ENCODE data around the gene EPDR1.

Gene EPDR1

DNA sequence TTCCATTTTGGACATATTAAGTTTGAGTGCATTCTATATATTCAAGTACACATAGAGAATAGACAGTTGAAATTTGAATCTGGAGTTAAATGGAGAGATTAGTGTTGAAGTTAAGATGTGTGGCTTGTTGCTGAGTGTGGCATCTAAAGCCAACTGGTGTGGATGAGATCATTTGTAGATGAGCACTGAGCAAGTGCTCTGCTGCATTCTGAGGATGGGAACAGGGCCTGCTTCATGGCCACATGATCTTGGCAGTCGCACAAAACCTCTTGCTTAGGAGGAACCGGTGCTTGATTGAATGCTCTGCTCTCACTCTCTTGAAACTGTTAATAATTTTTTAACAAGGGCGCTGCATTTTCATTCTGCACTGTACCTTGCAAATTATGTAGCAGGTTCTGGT lies 62.0 kb downstream of the EPDR1 start:
- DNase-seq = no peak

GRCh38 chr7:37984750-37985390 lies 64.4 kb downstream of the EPDR1 start:
- no peak for DNase-seq

- DNase-seq = no peak
Measured at GRCh38 chr7:37986908-37987330, 66.5 kb downstream of the EPDR1 start.

- no peak for DNase-seq
Measured at GRCh38 chr7:37987732-37988131, 67.3 kb downstream of the EPDR1 start.

GRCh38 chr7:37988721-37989650 lies 68.5 kb downstream of the EPDR1 start:
- DNase-seq = no peak

DNA sequence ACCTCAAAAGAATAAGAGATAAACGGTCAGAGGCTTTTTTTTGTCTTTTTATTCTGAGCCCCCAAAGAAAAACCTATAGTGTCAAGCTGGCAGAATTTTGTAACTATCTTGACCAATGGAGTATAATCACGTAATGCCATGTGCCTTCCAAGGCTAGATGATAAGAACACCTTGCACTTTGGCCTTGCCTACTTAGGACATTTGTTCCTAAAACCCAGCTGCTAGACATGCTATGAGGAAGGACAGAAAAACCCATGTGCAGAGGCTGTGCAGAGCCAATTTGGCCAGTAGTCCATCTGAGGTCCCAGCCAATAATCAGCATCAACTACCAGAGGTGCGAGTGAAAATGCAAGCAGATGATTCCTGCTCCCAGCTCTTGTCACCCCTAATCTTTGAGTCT lies 69.9 kb downstream of the EPDR1 start:
- DNase-seq = no peak

GRCh38 chr7:37993060-37993501 lies 72.6 kb downstream of the EPDR1 start:
- DNase-seq = no peak

DNA sequence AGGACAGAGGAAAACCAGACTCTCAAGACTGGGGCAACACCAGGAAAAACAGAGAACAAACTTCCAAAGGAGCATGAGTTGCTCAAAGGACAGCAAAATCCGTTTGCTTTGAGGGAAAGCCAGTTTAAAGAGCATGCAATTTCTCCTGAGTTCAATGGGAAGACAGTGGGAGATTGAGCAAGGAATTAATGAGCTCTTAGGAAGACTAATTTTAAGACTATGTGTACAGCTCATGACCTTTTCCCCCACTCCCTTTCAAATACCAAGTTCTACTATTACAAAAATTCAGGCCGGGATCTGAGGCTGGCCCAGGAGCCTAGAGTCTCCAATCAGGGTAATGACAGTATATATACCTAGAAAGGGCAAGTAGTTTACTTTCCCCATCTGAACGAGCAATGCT lies 79.2 kb downstream of the EPDR1 start:
- DNase-seq = no peak

- no peak for DNase-seq
Measured at GRCh38 chr7:38000272-38000671, 79.8 kb downstream of the EPDR1 start.

Measured in SIG-M5 (cell line).